Neural progenitor cell (in vitro differentiated cells): ENCODE data around the gene BOLA3. TPM values are rescaled to one million over a fixed set of nuclear protein-coding genes. Genes with fewer than 3 reads are reported as not detected.

ENCODE experiments used
- DNase-seq: peaks from one replicate; pipeline ENCODE4 v3.0.0-alpha.2; 2016; ENCODE audit warnings: low spot score
- H2AFZ ChIP-seq: fragments of 200-600 bp; sonication (generic); replicated peaks from 2 replicates; pipeline ENCODE4 v1.6.1; 2016; ENCODE audit warnings: antibody characterized with exemption
- H3F3A ChIP-seq: fragments of 200-600 bp; sonication (generic); 2 replicates; pipeline ENCODE4 v1.6.1; 2016; ENCODE audit warnings: antibody characterized with exemption, low read depth
- H3K27ac ChIP-seq: fragments of 200-600 bp; sonication (generic); 2 replicates; pipeline ENCODE4 v1.5.1; 2016; ENCODE audit warnings: mild to moderate bottlenecking
- H3K27me3 ChIP-seq: fragments of 200-600 bp; sonication (generic); 2 replicates; pipeline ENCODE4 v1.6.1; 2016; ENCODE audit warnings: mild to moderate bottlenecking, moderate library complexity
- H3K36me3 ChIP-seq: fragments of 200-600 bp; sonication (generic); 2 replicates; pipeline ENCODE4 v1.5.1; 2016
- H3K4me1 ChIP-seq: fragments of 200-600 bp; sonication (generic); 2 replicates; pipeline ENCODE4 v1.6.1; 2016; ENCODE audit warnings: mixed run types
- H3K4me2 ChIP-seq: fragments of 200-600 bp; sonication (generic); 2 replicates; pipeline ENCODE4 v1.6.1; 2016
- H3K4me3 ChIP-seq: fragments of 200-600 bp; sonication (generic); 2 replicates; pipeline ENCODE4 v1.5.1; 2016
- H3K79me2 ChIP-seq: fragments of 200-600 bp; sonication (generic); 2 replicates; pipeline ENCODE4 v1.6.1; 2016; ENCODE audit warnings: low read depth
- H3K9ac ChIP-seq: fragments of 200-600 bp; sonication (generic); 2 replicates; pipeline ENCODE4 v1.6.1; 2016
- H3K9me3 ChIP-seq: fragments of 200-600 bp; sonication (generic); 2 replicates; pipeline ENCODE4 v1.5.1; 2016; ENCODE audit warnings: low read depth
- H4K20me1 ChIP-seq: fragments of 200-600 bp; sonication (generic); 2 replicates; pipeline ENCODE4 v1.6.1; 2016; ENCODE audit warnings: low read depth
- H3K27ac Mint-ChIP-seq: 3 replicates; pipeline ENCODE4 v1.8.0; 2021; ENCODE audit warnings: mixed read lengths
- H3K27me3 Mint-ChIP-seq: 2 replicates; pipeline ENCODE4 v1.8.0; 2022; ENCODE audit warnings: low read depth, mild to moderate bottlenecking, inconsistent platforms, moderate library complexity, mixed read lengths; ENCODE audit not compliant: insufficient read depth
- H3K36me3 Mint-ChIP-seq: 3 replicates; pipeline ENCODE4 v1.8.0; 2021; ENCODE audit warnings: mixed read lengths
- H3K4me1 Mint-ChIP-seq: 3 replicates; pipeline ENCODE4 v1.8.0; 2021; ENCODE audit warnings: mixed read lengths
- H3K4me3 Mint-ChIP-seq: 3 replicates; pipeline ENCODE4 v1.8.0; 2021; ENCODE audit warnings: mild to moderate bottlenecking, moderate library complexity, mixed read lengths
- H3K9me3 Mint-ChIP-seq: 3 replicates; pipeline ENCODE4 v1.8.0; 2020; ENCODE audit warnings: mixed read lengths
- CTCF ChIP-seq: fragments of 200-600 bp; sonication (generic); IDR thresholded peaks from 2 replicates; pipeline ENCODE4 v1.5.1; 2017; ENCODE audit warnings: antibody characterized with exemption, mild to moderate bottlenecking
- EZH2 ChIP-seq: fragments of 200-600 bp; sonication (generic); IDR thresholded peaks from 2 replicates; pipeline ENCODE4 v1.6.1; 2017; ENCODE audit warnings: antibody characterized with exemption, mild to moderate bottlenecking, moderate library complexity
- EZH2phosphoT487 ChIP-seq: fragments of 200-600 bp; sonication (generic); IDR thresholded peaks from 2 replicates; pipeline ENCODE4 v1.6.1; 2017; ENCODE audit warnings: antibody characterized with exemption
- total RNA-seq: library from RNA; depleted of rRNA; stranded (reverse); fragments of >200 nt; gene quantifications from 2 replicates; pipeline ENCODE4 v1.2.3, GENCODE V29; 2015; ENCODE audit warnings: low replicate concordance

Gene BOLA3, protein sequence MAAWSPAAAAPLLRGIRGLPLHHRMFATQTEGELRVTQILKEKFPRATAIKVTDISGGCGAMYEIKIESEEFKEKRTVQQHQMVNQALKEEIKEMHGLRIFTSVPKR
- total RNA-seq, result 56.2 and 76.5 TPM in 2 replicates

DNA sequence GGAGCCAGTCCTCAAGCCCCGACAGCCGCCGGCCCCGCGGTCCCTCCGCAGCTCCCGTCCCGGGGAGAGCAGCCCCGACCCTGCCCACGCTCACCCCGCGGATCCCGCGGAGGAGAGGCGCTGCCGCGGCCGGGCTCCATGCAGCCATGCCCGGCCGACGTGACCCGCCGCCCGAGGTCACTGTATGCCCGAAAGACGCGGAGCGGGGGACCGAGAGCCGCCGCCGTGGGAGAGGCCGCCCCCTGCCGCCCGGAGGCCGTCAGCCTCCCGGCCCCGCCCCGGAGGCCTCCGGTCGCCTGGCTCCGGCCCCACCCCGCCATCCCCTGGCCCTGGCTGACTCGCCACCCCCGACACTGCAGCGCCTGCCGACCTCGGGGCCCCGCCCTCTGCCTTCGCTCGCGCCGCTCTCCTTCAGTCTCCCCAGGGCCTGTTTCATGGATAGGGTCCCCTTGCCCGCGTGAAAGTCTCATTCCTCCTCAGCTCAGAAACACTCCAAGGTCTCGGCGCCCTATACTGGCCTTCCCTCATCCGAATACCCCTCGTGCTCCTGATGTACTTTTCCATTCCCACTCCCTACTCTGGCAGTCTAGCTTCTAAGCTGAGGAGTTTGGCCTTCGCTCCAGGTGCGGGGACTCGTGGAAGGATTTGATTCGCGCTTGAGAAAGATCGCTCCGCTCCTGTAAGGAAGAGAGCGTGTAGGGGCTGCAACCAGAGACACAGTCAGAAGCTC is at the start of gene BOLA3:
TSS of gene BOLA3 (minus strand) at position 186 of the 730 bp plus-strand sequence. CDS start at position 148, 38 bp downstream.
- Mint-ChIP-seq H3K4me1 (peaks cover 3% of the 10 kb centered on the region), H3K27me3 (no peaks in the 10 kb centered on the region), H3K27ac (no peak within 1 kb of the TSS), H3K36me3 (no peaks in the 10 kb centered on the region), H3K4me3 (no peak within 1 kb of the TSS), H3K9me3 (no peaks in the 10 kb centered on the region)
- Histone ChIP-seq H3K27me3 (no peaks in the 10 kb centered on the region), H3K27ac (no peak within 1 kb of the TSS), H3K79me2 (peaks cover 11% of the 10 kb centered on the region), H3K4me2 (peak within 1 kb of the TSS; percentile 94), H4K20me1 (peaks cover 3% of the 10 kb centered on the region), H3K4me1 (peaks cover 8% of the 10 kb centered on the region), H2AFZ (peak within 1 kb of the TSS; percentile 99), H3K4me3 (peak within 1 kb of the TSS; percentile 68), H3K36me3 (no peaks in the 10 kb centered on the region), H3K9me3 (no peaks in the 10 kb centered on the region), H3K9ac (peak within 1 kb of the TSS; percentile 49), H3F3A (peaks cover 40% of the 10 kb centered on the region)
- peak; percentile 96 for DNase-seq
- TF ChIP-seq CTCF (peak; percentile 78), EZH2 (no peak)

GRCh38 chr2:74197049-74197448 is 49.3 kb upstream of the BOLA3 start:
- H3F3A ChIP-seq, result peaks cover 20% of the 10 kb centered on the region

GRCh38 chr2:74194799-74195198 is 47.1 kb upstream of the BOLA3 start:
- no peak for TF ChIP-seq CTCF
- TF ChIP-seq EZH2phosphoT487, result no peak
- no peak for TF ChIP-seq EZH2
- Histone ChIP-seq H3K36me3 (no peaks in the 10 kb centered on the region), H3K9me3 (no peaks in the 10 kb centered on the region), H3K9ac (no peak overlapping the region), H3K4me1 (no peaks in the 10 kb centered on the region), H2AFZ (no peak overlapping the region), H3K27ac (no peak overlapping the region), H3K27me3 (no peaks in the 10 kb centered on the region), H3K4me2 (no peak overlapping the region), H3K79me2 (peaks cover 8% of the 10 kb centered on the region), H3K4me3 (no peak overlapping the region), H3F3A (peaks cover 20% of the 10 kb centered on the region), H4K20me1 (peaks cover 7% of the 10 kb centered on the region)
- Mint-ChIP-seq H3K27me3 (peaks cover 9% of the 10 kb centered on the region), H3K27ac (no peak overlapping the region), H3K9me3 (no peaks in the 10 kb centered on the region), H3K36me3 (no peaks in the 10 kb centered on the region), H3K4me3 (no peak overlapping the region), H3K4me1 (peaks cover 17% of the 10 kb centered on the region)
- no peak for DNase-seq

More at GRCh38 chr2:74197049-74197448, 49.3 kb upstream of the BOLA3 start:
- Histone ChIP-seq H4K20me1 (peaks cover 30% of the 10 kb centered on the region), H3K36me3 (no peaks in the 10 kb centered on the region), H2AFZ (no peak overlapping the region), H3K4me3 (no peak overlapping the region), H3K4me1 (peaks cover 10% of the 10 kb centered on the region), H3K27ac (no peak overlapping the region), H3K9ac (no peak overlapping the region), H3K4me2 (no peak overlapping the region), H3K27me3 (no peaks in the 10 kb centered on the region), H3K9me3 (no peaks in the 10 kb centered on the region), H3K79me2 (peaks cover 30% of the 10 kb centered on the region)
- peaks cover 32% of the 10 kb centered on the region for H3K4me1 Mint-ChIP-seq
- TF ChIP-seq CTCF (no peak), EZH2phosphoT487 (no peak), EZH2 (no peak)
- H3K27me3 Mint-ChIP-seq, result peaks cover 6% of the 10 kb centered on the region
- no peak overlapping the region for H3K27ac Mint-ChIP-seq
- H3K4me3 Mint-ChIP-seq, result peak overlapping the region; percentile 18
- peaks cover 3% of the 10 kb centered on the region for H3K36me3 Mint-ChIP-seq
- no peak for DNase-seq
- no peaks in the 10 kb centered on the region for H3K9me3 Mint-ChIP-seq
